Common myeloid progenitor, CD34-positive (primary cell): ENCODE results near the gene CATSPER4.

ENCODE experiments used
- CTCF ChIA-PET: fragments of 350-600 bp; sonication (Branson Sonifier 250); formaldehyde crosslinking; loops from one replicate; lab custom pipeline; 2021; ENCODE audit warnings: antibody characterized with exemption; lab: Charles Lee
- POLR2A ChIA-PET: fragments of 350-600 bp; sonication (Branson Sonifier 250); formaldehyde crosslinking; loops from one replicate; lab custom pipeline; 2021; ENCODE audit warnings: antibody characterized with exemption; lab: Charles Lee
- DNase-seq, 3 donors: peaks; one replicate each; pipeline versions ENCODE4 v3.0.0 to v3.0.0-alpha.2; 2013
- H3K27ac ChIP-seq, 2 experiments: 1 replicate in 1 of 2; 2 replicates in 1 of 2; pipeline ENCODE4 v1.7.0; 2013; ENCODE audit warnings: inconsistent platforms in 2 of 2, low read length in 2 of 2, mild to moderate bottlenecking in 2 of 2, low read depth in 1 of 2, moderate library complexity in 1 of 2; ENCODE audit not compliant: severe bottlenecking in 2 of 2, insufficient read depth in 1 of 2, poor library complexity in 1 of 2
- H3K27me3 ChIP-seq, 5 experiments: replicated peaks in 2 of 5; 1 replicate in 3 of 5; 2 replicates in 2 of 5; pipeline versions ENCODE4 v1.6.1 to v1.7.0; 2013; ENCODE audit warnings: low read length in 4 of 5, mild to moderate bottlenecking in 2 of 5, moderate library complexity in 2 of 5, inconsistent platforms in 1 of 5; ENCODE audit not compliant: insufficient read depth in 5 of 5, control insufficient read depth in 4 of 5
- H3K36me3 ChIP-seq, 4 experiments: 1 replicate in 2 of 4; 2 replicates in 2 of 4; pipeline versions ENCODE4 v1.6.1 to v1.7.0; 2013; ENCODE audit warnings: low read length in 3 of 4, control low read depth in 1 of 4, mild to moderate bottlenecking in 1 of 4; ENCODE audit not compliant: control insufficient read depth in 4 of 4, insufficient read depth in 4 of 4
- H3K4me1 ChIP-seq, 4 experiments: 1 replicate in 3 of 4; 2 replicates in 1 of 4; pipeline versions ENCODE4 v1.6.1 to v1.7.1; 2013; ENCODE audit warnings: low read length in 3 of 4, mild to moderate bottlenecking in 3 of 4, control low read depth in 1 of 4, inconsistent platforms in 1 of 4, moderate library complexity in 1 of 4; ENCODE audit not compliant: control insufficient read depth in 4 of 4, insufficient read depth in 4 of 4; ENCODE audit errors: control extremely low read depth in 1 of 4
- H3K4me3 ChIP-seq, 7 experiments: 1 replicate in 4 of 7; 2 replicates in 3 of 7; pipeline versions ENCODE4 v1.5.1 to v1.7.0; 2013; ENCODE audit warnings: mild to moderate bottlenecking in 7 of 7, low read length in 6 of 7, moderate library complexity in 6 of 7, inconsistent platforms in 2 of 7, low read depth in 2 of 7, control low read depth in 1 of 7; ENCODE audit not compliant: insufficient read depth in 4 of 7, control insufficient read depth in 1 of 7; ENCODE audit errors: extremely low read depth in 1 of 7
- H3K9me3 ChIP-seq, 5 experiments: 1 replicate in 4 of 5; 2 replicates in 1 of 5; pipeline versions ENCODE4 v1.6.1 to v1.7.1; 2013; ENCODE audit warnings: low read length in 4 of 5, mild to moderate bottlenecking in 2 of 5, inconsistent platforms in 1 of 5, low read depth in 1 of 5, moderate library complexity in 1 of 5; ENCODE audit not compliant: control insufficient read depth in 4 of 5, insufficient read depth in 2 of 5; ENCODE audit errors: control extremely low read depth in 1 of 5
- WGBS: methylation state at CpG from one replicate; pipeline ENCODE4 v1.1.5; 2013; ENCODE audit not compliant: insufficient coverage; 5-methylcytosine and 5-hydroxymethylcytosine counted together

The CATSPER4 gene

DNA sequence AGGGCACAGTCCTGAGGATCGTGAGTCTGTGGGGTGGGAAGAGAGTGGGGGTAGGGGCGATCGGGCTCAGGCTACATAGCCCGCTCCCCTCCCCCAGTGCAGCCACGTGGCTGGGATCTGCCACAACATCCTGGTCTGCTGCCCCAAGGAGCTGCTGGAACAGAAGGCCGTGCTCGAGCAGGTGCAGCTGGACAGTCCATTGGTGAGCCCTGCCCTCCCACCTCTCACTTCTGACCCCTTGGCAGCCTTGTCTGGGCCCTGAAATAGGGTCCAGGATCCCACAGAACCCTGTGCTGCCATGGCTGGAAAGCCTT, 8.1 kb upstream of the CATSPER4 start:
- 96% methylated on average over 7 of the region's 7 CpGs for WGBS

DNA sequence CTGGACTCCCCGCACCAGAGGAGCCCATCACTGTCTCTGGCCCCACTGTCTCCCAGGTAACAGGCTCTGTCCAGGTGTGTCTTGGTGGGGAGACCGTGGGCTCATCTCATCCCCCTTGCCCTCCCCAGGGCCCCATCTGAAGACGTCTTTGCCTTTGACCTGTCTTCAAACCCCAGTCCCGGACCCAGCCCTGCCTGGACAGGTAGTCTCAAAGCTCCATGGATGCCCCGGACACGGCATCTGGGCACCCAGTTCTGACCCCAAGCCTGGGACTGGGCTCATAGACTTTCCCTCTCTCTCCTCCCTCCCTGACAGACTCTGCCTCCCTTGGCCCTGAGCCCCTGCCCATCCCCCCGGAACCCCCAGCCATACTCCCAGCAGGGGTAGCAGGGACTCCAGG, 6.3 kb upstream of the CATSPER4 start:
- Histone ChIP-seq H3K27ac (no peak overlapping the region), H3K9me3 (no peaks in the 10 kb centered on the region), H3K27me3 (no peaks in the 10 kb centered on the region), H3K4me3 (no peak overlapping the region), H3K36me3 (peaks cover 0 to 29% (median 2%) of the 10 kb centered on the region in 4 experiments), H3K4me1 (no peaks in the 10 kb centered on the region)
- DNase-seq, result no peak
- CTCF ChIA-PET, result interaction anchor here (0.7 to 1.5 kb wide), 2 partner anchors 10 to 22 kb away, joined by 3 read pairs; no protein-coding TSS in a partner anchor
- 100% methylated on average over 6 of the region's 7 CpGs for WGBS
- POLR2A ChIA-PET, result no interaction called here

More for the DNA sequence above, 8.1 kb upstream of the CATSPER4 start:
- no peak overlapping the region for H3K27ac ChIP-seq
- H3K27me3 ChIP-seq, result no peaks in the 10 kb centered on the region
- H3K4me1 ChIP-seq, result peaks cover 0 to 10% (median 0%) of the 10 kb centered on the region in 4 experiments
- no peak for DNase-seq
- H3K4me3 ChIP-seq, result no peak overlapping the region
- H3K36me3 ChIP-seq, result peaks cover 0 to 27% (median 2%) of the 10 kb centered on the region in 4 experiments
- ChIA-PET POLR2A (interaction anchor here (0.5 kb wide), 1 partner anchor 339 kb away, joined by 4 read pairs; no protein-coding TSS in a partner anchor), CTCF (interaction anchor here (0.6 to 1.0 kb wide), 2 partner anchors 9 to 14 kb away, joined by 3 read pairs; no protein-coding TSS in a partner anchor)
- no peaks in the 10 kb centered on the region for H3K9me3 ChIP-seq

DNA sequence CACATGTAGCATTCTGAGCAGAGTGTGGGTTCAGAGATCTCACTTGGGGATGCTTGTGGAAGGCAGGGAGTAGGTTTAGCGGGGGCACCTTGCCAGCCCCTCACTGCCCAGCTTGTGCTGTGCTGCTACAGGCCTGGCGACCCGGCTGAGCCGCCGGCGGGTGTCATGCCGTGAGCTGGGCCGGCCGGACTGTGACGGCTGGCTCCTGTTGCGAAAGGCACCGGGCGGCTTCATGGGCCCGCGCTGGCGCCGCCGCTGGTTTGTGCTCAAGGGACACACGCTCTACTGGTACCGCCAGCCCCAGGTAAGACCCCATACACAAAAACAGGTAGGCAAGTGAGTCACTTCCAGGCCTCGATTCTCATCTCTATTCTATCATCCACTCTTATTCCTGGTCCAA, 5.5 kb upstream of the CATSPER4 start:
- H3K27ac ChIP-seq, result no peak overlapping the region
- H3K36me3 ChIP-seq, result peaks cover 0 to 29% (median 2%) of the 10 kb centered on the region in 4 experiments
- POLR2A ChIA-PET, result no interaction called here
- DNase-seq, result no peak
- 98% methylated on average over 16 of the region's 21 CpGs for WGBS
- H3K9me3 ChIP-seq, result no peaks in the 10 kb centered on the region
- H3K4me3 ChIP-seq, result no peak overlapping the region
- no peaks in the 10 kb centered on the region for H3K4me1 ChIP-seq
- CTCF ChIA-PET, result interaction anchor here (1.5 kb wide), 1 partner anchor 11 kb away, joined by 3 read pairs; no protein-coding TSS in a partner anchor
- no peaks in the 10 kb centered on the region for H3K27me3 ChIP-seq

DNA sequence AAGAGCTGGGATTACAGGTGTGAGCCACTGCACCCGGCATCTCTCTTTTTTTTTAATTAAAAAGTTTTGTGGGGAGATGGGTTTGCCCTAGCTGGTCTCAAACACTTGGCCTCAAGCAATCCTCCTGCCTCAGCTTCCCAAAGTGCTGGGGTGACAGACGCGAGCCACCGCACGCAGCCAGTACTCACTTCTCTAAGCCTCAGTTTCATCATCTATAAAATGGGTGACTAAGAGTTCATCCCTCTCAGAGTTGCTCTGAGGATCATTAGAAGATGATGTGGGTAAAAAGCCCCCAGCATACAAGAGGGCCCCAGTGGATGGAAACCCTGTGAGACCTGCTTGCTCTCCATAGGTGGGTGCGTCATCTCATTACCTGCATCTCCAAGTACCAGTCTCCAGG, 2.5 kb upstream of the CATSPER4 start:
- WGBS, result 100% methylated on average over 3 of the region's 6 CpGs
- no peak for DNase-seq
- H3K4me3 ChIP-seq, result no peak overlapping the region
- ChIA-PET CTCF (interaction anchor here (0.8 to 2.2 kb wide), 5 partner anchors 11 to 176 kb away, joined by 3 to 7 read pairs (median 3); partner anchors contain the start of genes CNKSR1 and SLC30A2), POLR2A (no interaction called here)
- H3K9me3 ChIP-seq, result no peaks in the 10 kb centered on the region
- no peak overlapping the region for H3K27ac ChIP-seq
- H3K27me3 ChIP-seq, result no peaks in the 10 kb centered on the region
- H3K36me3 ChIP-seq, result peaks cover 0 to 12% (median 2%) of the 10 kb centered on the region in 4 experiments
- no peaks in the 10 kb centered on the region for H3K4me1 ChIP-seq

DNA sequence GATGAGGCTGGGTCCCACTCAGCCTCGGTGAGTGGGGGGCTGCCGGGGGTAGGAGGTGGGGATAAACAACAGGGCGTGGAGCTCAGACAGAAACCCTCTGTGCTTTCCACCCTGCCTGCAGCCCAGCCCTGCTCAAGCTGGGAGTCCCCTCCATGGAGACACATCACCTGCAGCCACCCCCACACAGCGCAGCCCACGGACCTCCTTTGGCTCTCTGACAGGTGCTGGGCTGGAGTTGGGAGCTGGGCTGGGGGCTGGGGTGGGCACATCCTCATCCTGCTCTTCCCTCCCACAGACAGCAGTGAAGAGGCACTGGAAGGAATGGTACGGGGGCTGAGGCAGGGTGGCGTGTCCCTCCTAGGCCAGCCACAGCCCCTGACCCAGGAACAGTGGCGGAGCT, 1.9 kb upstream of the CATSPER4 start:
- no peak overlapping the region for H3K4me3 ChIP-seq
- H3K4me1 ChIP-seq, result no peaks in the 10 kb centered on the region
- ChIA-PET POLR2A (no interaction called here), CTCF (interaction anchor here (1.0 to 2.6 kb wide), 6 partner anchors 18 to 143 kb away, joined by 3 to 12 read pairs (median 4); partner anchors contain the start of genes CEP85, SLC30A2 and ZNF593)
- no peak for DNase-seq
- no peak overlapping the region for H3K27ac ChIP-seq
- WGBS, result 99% methylated on average over 6 of the region's 8 CpGs
- no peaks in the 10 kb centered on the region for H3K27me3 ChIP-seq
- H3K9me3 ChIP-seq, result no peaks in the 10 kb centered on the region
- peaks cover 0 to 7% (median 2%) of the 10 kb centered on the region in 4 experiments for H3K36me3 ChIP-seq

DNA sequence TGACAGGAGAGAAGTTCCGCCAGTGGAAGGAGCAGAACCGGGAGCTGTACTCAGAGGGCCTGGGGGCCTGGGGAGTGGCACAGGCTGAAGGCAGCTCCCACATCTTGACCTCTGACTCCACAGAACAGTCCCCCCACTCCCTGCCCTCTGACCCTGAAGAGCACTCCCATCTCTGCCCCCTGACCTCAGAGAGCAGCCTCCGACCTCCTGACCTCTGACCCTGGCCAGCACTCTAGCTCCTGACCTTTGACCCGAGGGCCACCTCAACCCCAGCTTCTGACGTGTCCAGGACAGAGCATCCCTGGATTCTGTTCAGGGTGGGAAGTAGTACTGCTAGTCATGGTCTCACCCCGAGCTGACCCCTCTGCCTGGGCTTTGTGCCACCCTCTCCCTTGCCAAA, 1.1 kb upstream of the CATSPER4 start:
- H3K4me1 ChIP-seq, result no peaks in the 10 kb centered on the region
- ChIA-PET CTCF (interaction anchor here (0.9 to 2.6 kb wide), 12 partner anchors 8 to 133 kb away, joined by 3 to 12 read pairs (median 4); partner anchors contain the start of genes CEP85 and ZNF593), POLR2A (interaction anchor here (0.6 kb wide), 1 partner anchor 41 kb away, joined by 3 read pairs; no protein-coding TSS in a partner anchor)
- no peaks in the 10 kb centered on the region for H3K9me3 ChIP-seq
- no peak overlapping the region for H3K4me3 ChIP-seq
- WGBS, result 96% methylated on average over 6 of the region's 6 CpGs
- no peaks in the 10 kb centered on the region for H3K27me3 ChIP-seq
- peaks cover 0 to 5% (median 2%) of the 10 kb centered on the region in 4 experiments for H3K36me3 ChIP-seq
- H3K27ac ChIP-seq, result no peak overlapping the region
- DNase-seq, result no peak

DNA sequence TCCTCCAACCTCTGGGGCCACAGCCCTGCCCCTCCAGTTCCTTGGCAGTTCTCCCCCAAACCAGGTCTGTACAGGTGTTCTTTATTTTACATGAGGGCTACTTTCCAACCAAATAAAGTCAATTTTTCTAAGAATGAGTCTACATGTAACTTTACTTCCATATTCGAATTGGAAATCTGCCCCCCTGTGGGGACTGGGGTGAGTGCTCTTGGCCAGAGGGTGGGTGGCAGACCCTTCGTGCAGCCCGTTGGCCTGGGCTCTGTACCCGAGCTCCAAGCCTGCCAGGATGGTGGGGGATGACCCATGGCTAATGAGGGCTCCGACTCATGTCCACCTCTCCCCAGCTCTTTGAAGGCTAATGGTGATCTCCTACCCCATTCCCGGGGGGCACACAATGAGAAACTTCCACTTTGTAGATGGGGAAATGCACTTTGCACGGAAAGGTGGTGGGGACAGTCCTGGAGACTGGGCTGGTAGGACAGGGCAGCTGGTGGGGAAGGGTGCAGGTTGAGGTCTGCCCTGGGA, 589 bp upstream of the CATSPER4 start:
- Histone ChIP-seq H3K4me1 (no peaks in the 10 kb centered on the region), H3K9me3 (no peaks in the 10 kb centered on the region), H3K27me3 (no peaks in the 10 kb centered on the region), H3K4me3 (no peak overlapping the region), H3K36me3 (peaks cover 0 to 5% (median 0%) of the 10 kb centered on the region in 4 experiments), H3K27ac (no peak overlapping the region)
- WGBS, result 100% methylated on average over 4 of the region's 7 CpGs
- peak in 2 of 3 donors; percentile 21 to 29 for DNase-seq
- ChIA-PET POLR2A (interaction anchor here (0.6 kb wide), 1 partner anchor 40 kb away, joined by 3 read pairs; no protein-coding TSS in a partner anchor), CTCF (interaction anchor here (0.6 to 2.6 kb wide), 16 partner anchors 9 to 1267 kb away, joined by 3 to 12 read pairs (median 4); partner anchors contain the start of genes CD52, CEP85, CNKSR1 and ZNF593)
